Urinary bladder (tissue), 4 donors: ENCODE data around the gene BCS1L. TPM values are rescaled to one million over a fixed set of nuclear protein-coding genes. Genes with fewer than 3 reads are reported as not detected.
A peak's percentile ranks its signal among the peaks of the same experiment; 100 is the strongest.

Source experiments
- DNase-seq: peaks from one replicate; pipeline ENCODE4 v3.0.0-alpha.2; 2015; ENCODE audit errors: extremely low spot score
- H3K27ac ChIP-seq: one replicate; pipeline ENCODE4 v1.5.1; 2013; ENCODE audit warnings: low read depth, mild to moderate bottlenecking, moderate library complexity
- H3K36me3 ChIP-seq: one replicate; pipeline ENCODE4 v1.6.1; 2013; ENCODE audit warnings: mild to moderate bottlenecking, moderate library complexity; ENCODE audit not compliant: insufficient read depth
- H3K4me1 ChIP-seq: one replicate; pipeline ENCODE4 v1.6.1; 2013; ENCODE audit warnings: mild to moderate bottlenecking, moderate library complexity; ENCODE audit not compliant: insufficient read depth
- H3K4me3 ChIP-seq: one replicate; pipeline ENCODE4 v1.5.1; 2013; ENCODE audit warnings: low read depth, low read length
- WGBS: extraction: QIAGEN DNeasy Blood & Tissue Kit; methylation state at CpG from one replicate; pipeline ENCODE4 v1.1.7; 2013; 5-methylcytosine and 5-hydroxymethylcytosine counted together
- polyA plus RNA-seq: library from polyadenylated mRNA; stranded (reverse); fragments of 200-250 nt; gene quantifications from one replicate; pipeline ENCODE4 v1.2.3, GENCODE V29; 2013
- total RNA-seq: library from RNA; depleted of rRNA; stranded (reverse); fragments of >200 nt; gene quantifications from one replicate; pipeline ENCODE4 v1.2.3, GENCODE V29; 2014
- donor health status: healthy with polysubstance abuse.
- donor health status: healthy.

Gene BCS1L
- total and polyA plus RNA-seq, 2 donors: 24.3 to 39.5 TPM

DNA sequence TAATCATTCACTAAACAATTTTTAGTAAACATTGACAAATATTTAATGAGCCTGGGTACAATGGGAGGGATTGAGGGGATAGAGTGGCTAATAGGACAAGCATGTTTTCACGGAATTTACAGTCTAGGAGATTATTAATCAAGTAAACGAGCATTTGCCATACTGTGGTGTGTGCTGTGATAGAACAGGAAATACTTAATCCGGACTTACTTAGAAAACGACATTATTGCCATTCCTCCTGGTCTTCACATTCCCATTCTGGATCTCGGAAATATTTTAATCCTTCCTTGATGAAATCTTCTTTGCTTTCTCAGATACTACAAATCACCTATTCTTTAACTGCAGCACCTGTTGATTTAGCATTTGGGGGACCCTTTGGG, 52.1 kb downstream of the BCS1L start:
- DNase-seq: no peak
- peak overlapping the region; percentile 65 for H3K4me3 ChIP-seq
- H3K36me3 ChIP-seq: no peaks in the 10 kb centered on the region
- H3K27ac ChIP-seq: no peak overlapping the region
- 13% methylated on average over 5 of the region's 5 CpGs for WGBS
- H3K4me1 ChIP-seq: peaks cover 1% of the 10 kb centered on the region

Other genes with a start within 250 kb of the BCS1L start
- not detected for gene VIL1, start 240.6 kb upstream of the BCS1L start, total RNA-seq
- gene VIL1, start 240.6 kb upstream of the BCS1L start, polyA plus RNA-seq: 0.08 TPM
- 37.1 TPM for gene USP37, start 91.3 kb upstream of the BCS1L start, total RNA-seq
- 4.6 TPM for gene USP37, start 91.3 kb upstream of the BCS1L start, polyA plus RNA-seq
- gene CNOT9, start 90.8 kb upstream of the BCS1L start, total RNA-seq: 43.8 TPM
- gene CNOT9, start 90.8 kb upstream of the BCS1L start, polyA plus RNA-seq: 19.6 TPM
- 6.7 TPM for gene PLCD4, start 51.8 kb upstream of the BCS1L start, total RNA-seq
- gene PLCD4, start 51.8 kb upstream of the BCS1L start, polyA plus RNA-seq: 28.4 TPM
- gene ZNF142, start 60 bp upstream of the BCS1L start, total RNA-seq: 8.5 TPM
- gene ZNF142, start 60 bp upstream of the BCS1L start, polyA plus RNA-seq: 12.8 TPM
- 20.6 TPM for gene RNF25, start 12.3 kb downstream of the BCS1L start, total RNA-seq
- 29.0 TPM for gene RNF25, start 12.3 kb downstream of the BCS1L start, polyA plus RNA-seq
- 48.6 TPM for gene STK36, start 12.4 kb downstream of the BCS1L start, total RNA-seq
- gene STK36, start 12.4 kb downstream of the BCS1L start, polyA plus RNA-seq: 17.9 TPM
- gene TTLL4, start 51.2 kb downstream of the BCS1L start, total RNA-seq: 8.8 TPM
- gene TTLL4, start 51.2 kb downstream of the BCS1L start, polyA plus RNA-seq: 9.0 TPM
- 10.3 TPM for gene CYP27A1, start 122.5 kb downstream of the BCS1L start, total RNA-seq
- 41.1 TPM for gene CYP27A1, start 122.5 kb downstream of the BCS1L start, polyA plus RNA-seq
- 1.2 TPM for gene PRKAG3, start 172.1 kb downstream of the BCS1L start, total RNA-seq
- gene PRKAG3, start 172.1 kb downstream of the BCS1L start, polyA plus RNA-seq: not detected
- gene WNT6, start 200.1 kb downstream of the BCS1L start, total RNA-seq: 0.16 TPM
- gene WNT6, start 200.1 kb downstream of the BCS1L start, polyA plus RNA-seq: 3.0 TPM
- 1.9 TPM for gene WNT10A, start 221.2 kb downstream of the BCS1L start, total RNA-seq
- 1.2 TPM for gene WNT10A, start 221.2 kb downstream of the BCS1L start, polyA plus RNA-seq